ENCODE data around the gene HSD17B1. TPM values are rescaled to one million over a fixed set of nuclear protein-coding genes. Genes with fewer than 3 reads are reported as not detected.

Gene HSD17B1
- total and polyA plus RNA-seq, 2 of the 13 experiments (the other 11 are each of a cell fraction or from before 2014, with no cell fraction given): 0.54 to 0.93 TPM

DNA sequence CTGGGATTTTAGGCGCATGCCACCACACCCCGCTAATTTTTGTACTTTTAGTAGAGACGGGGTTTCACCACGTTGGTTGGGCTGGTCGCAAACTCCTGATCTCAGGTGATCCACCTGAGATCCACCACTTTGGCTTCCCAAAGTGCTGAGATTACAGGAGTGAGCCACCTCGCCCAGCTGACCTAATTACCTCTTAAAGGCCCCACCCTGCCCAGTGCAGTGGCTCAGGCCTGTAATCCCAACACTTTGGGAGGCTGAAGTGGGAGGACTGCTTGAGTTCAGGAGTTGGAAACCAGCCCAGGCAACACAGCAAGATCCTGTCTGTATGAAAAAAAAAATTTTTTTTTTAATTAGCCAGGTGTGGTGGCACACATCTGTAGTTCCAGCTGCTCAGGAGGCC is 6.4 kb downstream of the HSD17B1 start (continued):
- TF ChIP-seq ZNF234 (CRISPR knock-in tag; conservative IDR thresholded peaks at IDR 0.05): no peak
- no peak for TF ChIP-seq BCL6 (CRISPR knock-in tag; IDR thresholded peaks at IDR 0.05)
- TF ChIP-seq ZNF607 (CRISPR knock-in tag; IDR thresholded peaks at IDR 0.05; ENCODE audit: borderline replicate concordance): no peak

DNA sequence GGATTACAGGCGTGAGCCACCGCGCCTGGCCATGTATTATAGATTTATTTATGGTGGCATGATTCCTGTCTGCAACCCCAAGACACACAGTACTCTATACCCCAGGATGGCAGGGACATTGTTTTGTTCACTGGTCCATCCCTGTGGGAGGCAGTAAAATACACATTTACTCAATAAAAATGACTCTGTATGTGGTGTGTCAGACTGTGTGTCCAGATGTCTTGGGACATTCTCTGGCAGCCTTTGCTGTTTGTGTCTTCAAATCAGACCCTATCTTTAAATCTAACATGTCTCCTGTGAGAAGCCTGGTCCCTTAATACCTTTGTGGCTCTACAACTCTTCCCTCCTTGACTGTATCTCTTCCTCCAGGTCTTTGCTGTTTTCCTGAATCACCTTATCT is 7.5 kb downstream of the HSD17B1 start:
- Histone ChIP-seq H3K27me3 (ENCODE audit: control insufficient read depth in 1 of 2, insufficient read depth in 2 of 2, low read length in 2 of 2) (no peaks in the 10 kb centered on the region; a peak in 1 of 5 replicates), H3K79me2 (ENCODE audit: insufficient read depth, low read length) (peaks cover 27% of the 10 kb centered on the region), H4K20me1 (ENCODE audit: insufficient read depth, low read length) (no peaks in the 10 kb centered on the region), H3K9me3 (ENCODE audit: low read length) (no peaks in the 10 kb centered on the region), H3K9ac (ENCODE audit: insufficient read depth, low read depth, low read length) (no peak overlapping the region), H3K4me3 (replicated peaks in 1 of 3; ENCODE audit: insufficient read depth in 1 of 3, low read depth in 2 of 3, low read length in 3 of 3) (no peak overlapping the region), H3K36me3 (replicated peaks in 1 of 2; ENCODE audit: control insufficient read depth in 1 of 2, insufficient read depth in 2 of 2, low read length in 2 of 2) (peaks cover 4 to 13% of the 10 kb centered on the region in 2 experiments), H2AFZ (ENCODE audit: low read length) (no peak overlapping the region), H3K4me1 (ENCODE audit: insufficient read depth, low read length) (peaks cover 52% of the 10 kb centered on the region), H3K4me2 (ENCODE audit: low read depth, low read length) (no peak overlapping the region), H3K27ac (ENCODE audit: extremely low read length, insufficient read depth, low read length) (no peak overlapping the region)
- no peak for DNase-seq (ENCODE audit: low spot score)
- in situ Hi-C loops (cut with HindIII; ENCODE audit: extremely low pct_ligation_motif_present, low pct_unique_long_range_greater_than_20kb) (no loop called here), intact Hi-C loops (cut with micrococcal nuclease; ENCODE audit: unreplicated experiment) (no loop called here)
- no peak for FAIRE-seq
- CTCF ChIA-PET (ENCODE audit: low intra/inter-chr PET ratio, low total read pairs): no interaction called here
- no peak for TF ChIP-seq MEF2D (CRISPR knock-in tag; IDR thresholded peaks at IDR 0.05)
- POLR2A ChIA-PET: no interaction called here
- no TSS peak for BruUV-seq (replicated peaks)
- WGBS (ENCODE audit: low lambda C conversion rate): 100% methylated on average over 3 of the region's 3 CpGs
- no peak for ATAC-seq

DNA sequence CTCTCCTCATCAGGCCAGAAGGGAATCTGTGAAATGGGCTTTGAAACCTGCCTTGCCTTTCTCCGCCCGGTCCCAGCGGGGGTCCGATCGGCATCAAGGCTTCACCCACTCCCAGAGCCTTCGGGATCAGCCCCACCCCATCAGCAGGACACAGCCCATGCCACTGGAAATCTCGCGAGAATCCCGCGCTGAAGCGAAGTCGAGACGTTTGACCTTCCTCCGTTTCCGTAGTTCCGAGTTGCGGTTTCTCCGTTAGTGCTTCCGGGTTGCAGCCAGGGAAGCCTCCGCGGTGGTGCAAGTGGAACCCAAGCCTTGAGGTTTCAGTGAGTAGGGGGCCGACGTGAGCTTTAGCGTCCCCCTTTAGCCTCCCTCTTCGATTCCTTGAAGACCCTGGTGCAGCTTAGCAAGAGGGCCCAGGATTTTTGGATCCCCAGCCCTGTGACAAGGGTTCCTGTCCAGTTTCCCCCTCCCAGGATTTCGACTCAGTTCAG is 9.2 kb downstream of the HSD17B1 start, which contains the start of gene COASY:
TSS of gene COASY (plus strand) at position 252 of the 491 bp plus-strand sequence. CDS start 475 bp downstream, outside the sequence.
- intact Hi-C loops (cut with micrococcal nuclease; ENCODE audit: unreplicated experiment) (no loop called here), in situ Hi-C loops (cut with HindIII; ENCODE audit: extremely low pct_ligation_motif_present, low pct_unique_long_range_greater_than_20kb) (no loop called here)
- BruUV-seq (replicated peaks): no TSS peak
- Histone ChIP-seq H3K79me2 (ENCODE audit: insufficient read depth, low read length) (peaks cover 26% of the 10 kb centered on the region), H3K9ac (ENCODE audit: insufficient read depth, low read depth, low read length) (peak within 1 kb of the TSS; percentile 94), H3K9me3 (ENCODE audit: low read length) (no peaks in the 10 kb centered on the region), H3K4me3 (replicated peaks in 1 of 3; ENCODE audit: insufficient read depth in 1 of 3, low read depth in 2 of 3, low read length in 3 of 3) (peak within 1 kb of the TSS; percentile 66 to 91 (median 79)), H3K27me3 (ENCODE audit: control insufficient read depth in 1 of 2, insufficient read depth in 2 of 2, low read length in 2 of 2) (no peaks in the 10 kb centered on the region; a peak in 1 of 5 replicates), H2AFZ (ENCODE audit: low read length) (no peak within 1 kb of the TSS), H4K20me1 (ENCODE audit: insufficient read depth, low read length) (no peaks in the 10 kb centered on the region), H3K4me1 (ENCODE audit: insufficient read depth, low read length) (peaks cover 53% of the 10 kb centered on the region), H3K36me3 (replicated peaks in 1 of 2; ENCODE audit: control insufficient read depth in 1 of 2, insufficient read depth in 2 of 2, low read length in 2 of 2) (peaks cover 14 to 25% of the 10 kb centered on the region in 2 experiments), H3K4me2 (ENCODE audit: low read depth, low read length) (peak within 1 kb of the TSS; percentile 82), H3K27ac (ENCODE audit: extremely low read length, insufficient read depth, low read length) (peak within 1 kb of the TSS; percentile 91)
- peak; percentile 98 for DNase-seq (ENCODE audit: low spot score)
- ChIA-PET CTCF (ENCODE audit: low intra/inter-chr PET ratio, low total read pairs) (interaction anchor here (1.1 kb wide), 1 partner anchor 16 kb away, joined by 3 read pairs; the partner anchor contains the start of gene PSMC3IP), POLR2A (interaction anchor here (0.6 to 7.6 kb wide), 6 partner anchors 9 to 114 kb away, joined by 3 to 128 read pairs (median 22); partner anchors contain the start of genes HSD17B1, NAGLU, PLEKHH3 and PSMC3IP)
- 1% methylated on average over 24 of the region's 26 CpGs for WGBS (ENCODE audit: low lambda C conversion rate)
- peak; percentile 56 for ATAC-seq
- peak; percentile 97 for FAIRE-seq
- no peak for TF ChIP-seq GLI4 (CRISPR knock-in tag; IDR thresholded peaks at IDR 0.05; ENCODE audit: borderline replicate concordance)
- peak; percentile 49; the same call in 1 of the 2 replicates for TF ChIP-seq EED (CRISPR knock-in tag; IDR thresholded peaks at IDR 0.05)
- 0 out of 2 replicates have a peak, but pooled peaks have one; percentile 28 for TF ChIP-seq ZNF570 (CRISPR knock-in tag; IDR thresholded peaks at IDR 0.05; ENCODE audit: borderline replicate concordance)
- TF ChIP-seq, protein P1, sequence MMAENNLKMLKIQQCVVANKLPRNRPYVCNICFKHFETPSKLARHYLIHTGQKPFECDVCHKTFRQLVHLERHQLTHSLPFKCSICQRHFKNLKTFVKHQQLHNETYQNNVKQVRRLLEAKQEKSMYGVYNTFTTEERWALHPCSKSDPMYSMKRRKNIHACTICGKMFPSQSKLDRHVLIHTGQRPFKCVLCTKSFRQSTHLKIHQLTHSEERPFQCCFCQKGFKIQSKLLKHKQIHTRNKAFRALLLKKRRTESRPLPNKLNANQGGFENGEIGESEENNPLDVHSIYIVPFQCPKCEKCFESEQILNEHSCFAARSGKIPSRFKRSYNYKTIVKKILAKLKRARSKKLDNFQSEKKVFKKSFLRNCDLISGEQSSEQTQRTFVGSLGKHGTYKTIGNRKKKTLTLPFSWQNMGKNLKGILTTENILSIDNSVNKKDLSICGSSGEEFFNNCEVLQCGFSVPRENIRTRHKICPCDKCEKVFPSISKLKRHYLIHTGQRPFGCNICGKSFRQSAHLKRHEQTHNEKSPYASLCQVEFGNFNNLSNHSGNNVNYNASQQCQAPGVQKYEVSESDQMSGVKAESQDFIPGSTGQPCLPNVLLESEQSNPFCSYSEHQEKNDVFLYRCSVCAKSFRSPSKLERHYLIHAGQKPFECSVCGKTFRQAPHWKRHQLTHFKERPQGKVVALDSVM (CRISPR knock-in tag; IDR thresholded peaks at IDR 0.05): no peak
- peak; percentile 31; the same call in 1 of the 2 replicates for TF ChIP-seq STAG1 (CRISPR knock-in tag; IDR thresholded peaks at IDR 0.05)
- TF ChIP-seq ZNF263 (CRISPR knock-in tag; IDR thresholded peaks at IDR 0.05): 0 out of 2 replicates have a peak, but pooled peaks have one; percentile 4
- TF ChIP-seq HDAC1 (CRISPR knock-in tag; IDR thresholded peaks at IDR 0.05): peak; percentile 93
- TF ChIP-seq TSC22D2 (CRISPR knock-in tag; IDR thresholded peaks at IDR 0.05; ENCODE audit: borderline replicate concordance): peak; percentile 81; the same call in 1 of the 2 replicates
- 0 out of 2 replicates have a peak, but pooled peaks have one; percentile 51 for TF ChIP-seq ZNF136 (CRISPR knock-in tag; IDR thresholded peaks at IDR 0.05; ENCODE audit: low read depth)
- TF ChIP-seq SMARCE1 (IDR thresholded peaks at IDR 0.05; ENCODE audit: borderline replicate concordance): no peak
